OCI-LY7 (cell line): ENCODE data around the gene NIBAN1.

Source experiments
- EZH2phosphoT487 ChIP-seq: fragments of 200-600 bp; sonication (generic); IDR thresholded peaks from 2 replicates; pipeline ENCODE4 v1.6.1; 2018; ENCODE audit warnings: low read depth, borderline replicate concordance, mild to moderate bottlenecking, mixed run types, antibody characterized with exemption, low read length, moderate library complexity, mixed read lengths
- TF ChIP-seq, protein P1 (sequence below): fragments of 200-600 bp; sonication (generic); conservative IDR thresholded peaks from 2 replicates; pipeline ENCODE4 v1.5.1; 2014; ENCODE audit warnings: mild to moderate bottlenecking, antibody characterized with exemption, low read length, moderate library complexity, mixed read lengths

- TF ChIP-seq, protein P1, sequence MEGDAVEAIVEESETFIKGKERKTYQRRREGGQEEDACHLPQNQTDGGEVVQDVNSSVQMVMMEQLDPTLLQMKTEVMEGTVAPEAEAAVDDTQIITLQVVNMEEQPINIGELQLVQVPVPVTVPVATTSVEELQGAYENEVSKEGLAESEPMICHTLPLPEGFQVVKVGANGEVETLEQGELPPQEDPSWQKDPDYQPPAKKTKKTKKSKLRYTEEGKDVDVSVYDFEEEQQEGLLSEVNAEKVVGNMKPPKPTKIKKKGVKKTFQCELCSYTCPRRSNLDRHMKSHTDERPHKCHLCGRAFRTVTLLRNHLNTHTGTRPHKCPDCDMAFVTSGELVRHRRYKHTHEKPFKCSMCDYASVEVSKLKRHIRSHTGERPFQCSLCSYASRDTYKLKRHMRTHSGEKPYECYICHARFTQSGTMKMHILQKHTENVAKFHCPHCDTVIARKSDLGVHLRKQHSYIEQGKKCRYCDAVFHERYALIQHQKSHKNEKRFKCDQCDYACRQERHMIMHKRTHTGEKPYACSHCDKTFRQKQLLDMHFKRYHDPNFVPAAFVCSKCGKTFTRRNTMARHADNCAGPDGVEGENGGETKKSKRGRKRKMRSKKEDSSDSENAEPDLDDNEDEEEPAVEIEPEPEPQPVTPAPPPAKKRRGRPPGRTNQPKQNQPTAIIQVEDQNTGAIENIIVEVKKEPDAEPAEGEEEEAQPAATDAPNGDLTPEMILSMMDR, result no peak
- TF ChIP-seq EZH2phosphoT487, result no peak
Measured at GRCh38 chr1:184929711-184930202, 44.6 kb downstream of the NIBAN1 start.
